IPS DF 6.9 (cell line): Measurements from ENCODE around the gene CREB3.
A peak's percentile ranks its signal among the peaks of the same experiment; 100 is the strongest.

Experiments
- DNase-seq: peaks from one replicate; pipeline ENCODE4 v3.0.0-alpha.2; 2013; ENCODE audit warnings: low read depth, low spot score
- H3K27ac ChIP-seq: one replicate; pipeline ENCODE4 v1.5.1; 2013; ENCODE audit warnings: low read length, control low read depth
- H3K27me3 ChIP-seq: 2 replicates; pipeline ENCODE4 v1.6.1; 2013; ENCODE audit warnings: mild to moderate bottlenecking, low read length; ENCODE audit not compliant: control insufficient read depth, insufficient read depth
- H3K36me3 ChIP-seq: 2 replicates; pipeline ENCODE4 v1.6.1; 2013; ENCODE audit warnings: low read length; ENCODE audit not compliant: control insufficient read depth, insufficient read depth
- H3K4me1 ChIP-seq: 2 replicates; pipeline ENCODE4 v1.6.1; 2013; ENCODE audit warnings: low read length; ENCODE audit not compliant: control insufficient read depth, insufficient read depth
- H3K4me3 ChIP-seq: 2 replicates; pipeline ENCODE4 v1.5.1; 2013; ENCODE audit warnings: mild to moderate bottlenecking, low read length
- H3K9me3 ChIP-seq: 2 replicates; pipeline ENCODE4 v1.6.1; 2013; ENCODE audit warnings: low read length, inconsistent platforms; ENCODE audit not compliant: control insufficient read depth, insufficient read depth
- WGBS: extraction: QIAGEN DNeasy Blood & Tissue Kit; methylation state at CpG from one replicate; pipeline ENCODE4 v1.1.7; 2013; ENCODE audit warnings: mixed read lengths, missing lambda C conversion rate; ENCODE audit not compliant: insufficient read length, insufficient coverage; 5-methylcytosine and 5-hydroxymethylcytosine counted together

CREB3 gene

DNA sequence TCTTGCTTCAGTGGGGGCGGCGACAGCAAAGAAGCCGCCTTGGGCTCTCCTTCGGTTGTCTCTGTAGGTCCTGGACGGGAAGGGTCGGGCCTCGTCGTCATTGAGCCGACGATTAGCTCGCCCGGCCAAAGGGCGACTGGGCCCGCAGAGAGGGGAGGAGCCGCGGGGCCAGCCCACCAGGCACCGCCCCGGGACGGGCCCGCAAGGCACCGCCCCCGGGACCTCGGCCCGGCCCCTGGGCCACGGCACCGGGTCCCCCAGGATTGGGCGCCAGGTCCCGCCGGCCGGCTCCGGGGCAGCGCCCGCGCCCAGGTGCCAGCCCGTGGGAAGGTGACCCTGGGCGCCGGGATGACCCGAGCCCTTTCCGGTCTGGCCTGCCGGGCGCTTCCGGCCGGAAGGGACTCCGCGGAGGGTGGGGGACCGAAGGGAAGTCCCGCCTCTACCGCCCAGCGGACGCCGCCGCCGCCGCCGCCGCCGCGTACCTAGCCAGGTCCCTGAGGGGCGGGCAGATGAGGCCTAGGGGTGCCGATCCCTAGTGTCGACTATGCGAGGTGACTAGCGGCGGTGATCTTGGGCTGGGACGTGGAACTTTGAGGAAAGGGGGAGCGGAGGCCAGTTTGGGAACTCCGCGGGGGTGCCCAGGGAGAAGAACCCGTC is 16.5 kb downstream of the CREB3 start, which contains the start of the genes GBA2 and RGP1:
Gene GBA2, minus strand, starts transcription at position 371 of the 657 bp plus-strand sequence. CDS start 524 bp downstream, outside the sequence.
Gene RGP1, plus strand, starts transcription at position 430 of the 657 bp plus-strand sequence. CDS start 469 bp downstream, outside the sequence.
- DNase-seq: no peak
- Histone ChIP-seq H3K4me3 (peak within 1 kb of the TSS; percentile 94), H3K4me1 (no peaks in the 10 kb centered on the region; the same call in 1 of the 2 replicates), H3K27me3 (no peaks in the 10 kb centered on the region), H3K27ac (no peak within 1 kb of the TSS), H3K9me3 (no peaks in the 10 kb centered on the region), H3K36me3 (peaks cover 11% of the 10 kb centered on the region)
- no CpG with 5 or more reads among the region's 69 CpGs for WGBS

DNA sequence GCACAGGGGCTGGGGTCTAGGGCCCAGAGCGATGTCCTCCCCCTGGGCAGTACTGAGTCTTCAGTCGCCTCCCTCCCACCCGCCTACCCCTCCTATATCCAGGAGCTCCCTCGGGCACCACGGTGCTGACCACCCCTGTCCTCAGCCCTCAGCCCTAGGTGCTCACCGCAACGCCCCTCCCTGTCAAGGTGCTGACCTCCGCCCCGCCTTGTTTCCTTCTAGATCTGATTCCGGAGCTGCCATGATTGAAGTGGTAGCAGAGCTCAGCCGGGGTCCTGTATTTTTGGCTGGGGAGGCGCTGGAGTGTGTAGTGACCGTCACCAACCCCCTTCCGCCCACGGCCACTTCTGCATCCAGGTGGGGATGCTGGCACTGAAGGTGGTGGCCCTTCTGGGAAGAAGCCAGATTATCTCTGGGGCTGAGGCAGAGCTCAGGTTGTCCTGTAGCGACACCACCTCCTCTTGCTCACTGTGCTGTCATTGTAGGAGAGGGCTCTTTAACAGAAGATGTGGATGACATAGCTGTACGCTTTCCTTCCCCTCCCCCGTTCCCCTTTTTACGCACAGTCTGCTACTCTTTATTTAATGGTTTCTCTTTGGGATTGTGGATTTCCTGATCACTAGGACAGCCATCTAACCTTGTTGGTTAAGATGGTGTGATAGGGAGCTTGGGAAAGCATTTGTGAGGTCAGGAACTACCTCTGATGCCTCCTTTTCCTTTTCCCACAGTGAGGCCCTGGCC is 17.2 kb downstream of the CREB3 start:
- no peak for DNase-seq
- Histone ChIP-seq H3K4me3 (peak overlapping the region; percentile 94), H3K4me1 (no peaks in the 10 kb centered on the region; the same call in 1 of the 2 replicates), H3K27me3 (no peaks in the 10 kb centered on the region), H3K9me3 (no peaks in the 10 kb centered on the region), H3K36me3 (peaks cover 4% of the 10 kb centered on the region), H3K27ac (no peak overlapping the region)
- WGBS: no CpG with 5 or more reads among the region's 19 CpGs

DNA sequence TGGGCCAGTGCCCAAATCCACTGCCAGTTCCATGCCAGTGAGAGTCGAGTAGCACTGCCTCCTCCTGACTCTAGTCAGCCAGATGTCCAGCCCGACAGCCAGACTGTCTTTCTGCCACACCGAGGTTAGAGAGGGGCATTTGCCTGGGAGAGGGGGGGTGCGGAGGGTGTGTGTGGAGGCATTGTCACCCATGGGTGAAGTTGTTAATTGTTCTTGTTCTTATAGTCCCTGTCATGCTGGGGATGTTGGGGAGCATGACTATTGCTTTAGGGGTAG is 17.7 kb downstream of the CREB3 start:
- H3K36me3 ChIP-seq: peaks cover 3% of the 10 kb centered on the region
- no peaks in the 10 kb centered on the region for H3K9me3 ChIP-seq
- no peaks in the 10 kb centered on the region for H3K27me3 ChIP-seq
- H3K4me1 ChIP-seq: no peaks in the 10 kb centered on the region; the same call in 1 of the 2 replicates
- no CpG with 5 or more reads among the region's 4 CpGs for WGBS
- no peak overlapping the region for H3K4me3 ChIP-seq
- H3K27ac ChIP-seq: no peak overlapping the region
- DNase-seq: no peak

DNA sequence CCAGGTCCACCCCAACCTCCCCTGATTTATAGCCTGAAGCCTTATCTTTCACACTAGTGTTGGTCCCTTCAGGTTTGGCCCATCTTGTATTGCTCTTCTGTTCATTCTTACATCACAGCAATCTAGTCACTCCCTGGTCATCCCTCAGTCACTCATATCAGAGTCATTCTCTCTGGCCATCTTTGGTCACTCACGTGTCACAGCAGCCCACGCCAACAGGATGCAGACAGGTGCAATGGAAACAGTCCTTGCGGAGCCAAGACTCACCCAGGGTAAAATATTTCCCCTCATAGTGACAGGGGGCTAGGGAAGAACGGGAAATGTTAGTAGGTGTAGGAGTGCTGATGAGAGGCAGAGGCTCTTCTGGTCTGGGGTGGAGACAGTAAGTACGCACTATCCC is 21.0 kb downstream of the CREB3 start:
- Histone ChIP-seq H3K4me1 (no peaks in the 10 kb centered on the region; the same call in 1 of the 2 replicates), H3K36me3 (peaks cover 3% of the 10 kb centered on the region), H3K27me3 (no peaks in the 10 kb centered on the region), H3K27ac (no peak overlapping the region), H3K9me3 (no peaks in the 10 kb centered on the region), H3K4me3 (no peak overlapping the region)
- no peak for DNase-seq
- no CpG with 5 or more reads among the region's 5 CpGs for WGBS

DNA sequence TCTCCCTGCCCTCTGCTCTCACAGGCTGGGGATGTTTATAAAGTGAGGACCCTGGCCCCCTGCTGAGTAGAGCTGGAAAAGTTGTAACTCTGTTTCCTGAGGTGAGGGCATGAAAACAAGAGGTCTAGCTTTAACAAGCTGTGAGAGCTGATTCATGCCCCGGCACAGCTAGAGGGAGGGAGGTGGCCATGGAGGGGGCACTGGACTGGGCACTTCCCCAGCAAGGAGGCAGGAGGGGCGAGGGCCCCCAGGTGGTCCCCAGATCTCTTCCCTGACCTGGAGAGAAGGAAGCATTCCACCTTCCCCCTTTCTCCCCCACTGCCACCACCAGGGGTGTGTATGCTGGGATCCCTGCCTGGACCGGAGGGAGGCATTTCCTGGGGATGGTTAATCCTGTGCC is 21.8 kb downstream of the CREB3 start, which contains the start of gene MSMP:
Gene MSMP, minus strand, starts transcription at position 13 of the 400 bp plus-strand sequence. CDS start 147 bp downstream, outside the sequence.
- no peaks in the 10 kb centered on the region for H3K9me3 ChIP-seq
- H3K4me3 ChIP-seq: no peak within 1 kb of the TSS
- no CpG with 5 or more reads among the region's 3 CpGs for WGBS
- H3K36me3 ChIP-seq: peaks cover 3% of the 10 kb centered on the region
- H3K27ac ChIP-seq: no peak within 1 kb of the TSS
- no peak for DNase-seq
- H3K4me1 ChIP-seq: no peaks in the 10 kb centered on the region; the same call in 1 of the 2 replicates
- no peaks in the 10 kb centered on the region for H3K27me3 ChIP-seq

DNA sequence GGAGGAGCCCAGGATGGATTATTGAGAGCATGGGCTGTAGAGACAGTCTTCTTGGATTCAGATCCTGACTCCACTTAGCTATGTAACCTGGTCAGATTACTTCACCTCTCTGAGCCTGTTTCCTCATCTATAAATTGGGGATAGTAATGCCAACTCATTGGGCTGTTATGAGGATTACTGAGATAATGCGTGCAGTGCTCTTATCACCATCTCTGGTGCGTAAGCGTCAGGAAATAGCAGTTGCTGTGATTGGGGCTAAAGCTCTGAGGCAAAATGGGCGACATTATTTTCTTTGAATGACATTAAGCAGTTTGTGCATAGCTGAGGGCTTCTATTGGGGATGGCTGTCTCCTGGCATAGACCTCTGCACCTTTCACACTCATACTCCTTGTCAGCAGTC is 22.6 kb downstream of the CREB3 start:
- H3K27ac ChIP-seq: no peak overlapping the region
- no peak for DNase-seq
- H3K27me3 ChIP-seq: no peaks in the 10 kb centered on the region
- no peaks in the 10 kb centered on the region; the same call in 1 of the 2 replicates for H3K4me1 ChIP-seq
- no peak overlapping the region for H3K4me3 ChIP-seq
- no CpG with 5 or more reads among the region's 4 CpGs for WGBS
- H3K36me3 ChIP-seq: peaks cover 3% of the 10 kb centered on the region
- H3K9me3 ChIP-seq: no peaks in the 10 kb centered on the region

DNA sequence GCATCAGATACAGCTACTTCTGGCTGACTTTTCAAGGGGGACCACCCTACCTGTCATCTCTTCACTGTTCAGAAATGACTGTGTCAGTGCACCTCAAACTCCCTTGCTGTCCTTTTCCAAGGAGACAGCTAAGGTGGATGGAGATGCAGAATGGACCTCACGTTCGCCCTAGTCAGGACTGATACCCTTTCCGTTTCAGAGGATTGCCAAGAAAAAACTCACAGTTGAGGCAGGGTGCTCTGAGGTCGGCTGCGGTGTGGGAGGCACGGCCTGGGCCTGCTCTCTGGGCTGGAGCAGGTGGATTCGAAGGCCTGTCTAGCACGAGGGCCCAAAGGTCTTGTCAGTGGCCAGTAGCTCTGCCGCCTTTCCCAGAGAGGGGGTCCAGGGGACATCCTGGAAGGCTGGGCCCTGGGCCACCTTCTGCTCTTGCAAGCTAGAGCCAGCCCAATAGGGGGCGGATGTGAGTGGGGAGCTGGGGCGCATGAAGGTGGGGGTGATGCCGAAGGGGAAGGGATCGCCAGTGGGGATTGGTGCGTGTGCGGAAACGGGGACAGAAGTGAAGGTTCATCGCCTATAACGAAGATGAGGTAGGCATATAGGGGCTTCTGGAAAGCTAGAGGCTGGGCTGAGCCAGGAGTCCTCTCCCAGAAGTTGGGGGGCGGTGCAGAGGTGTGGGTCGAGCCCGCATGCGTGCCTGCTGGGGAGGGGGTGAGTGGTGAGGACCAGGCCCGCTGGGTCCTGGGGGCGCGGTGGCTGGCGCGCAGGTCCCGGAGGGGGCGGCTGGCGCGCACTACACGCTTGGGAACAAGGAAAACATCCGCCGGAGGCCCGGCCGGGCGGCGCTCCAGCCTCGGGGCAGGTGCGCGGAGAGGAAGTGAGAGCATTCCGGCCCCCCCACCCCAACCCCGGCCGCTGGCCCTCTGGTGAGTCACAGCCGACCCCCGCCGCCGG is 24.1 kb downstream of the CREB3 start:
- H3K27ac ChIP-seq: no peak overlapping the region
- DNase-seq: no peak

DNA sequence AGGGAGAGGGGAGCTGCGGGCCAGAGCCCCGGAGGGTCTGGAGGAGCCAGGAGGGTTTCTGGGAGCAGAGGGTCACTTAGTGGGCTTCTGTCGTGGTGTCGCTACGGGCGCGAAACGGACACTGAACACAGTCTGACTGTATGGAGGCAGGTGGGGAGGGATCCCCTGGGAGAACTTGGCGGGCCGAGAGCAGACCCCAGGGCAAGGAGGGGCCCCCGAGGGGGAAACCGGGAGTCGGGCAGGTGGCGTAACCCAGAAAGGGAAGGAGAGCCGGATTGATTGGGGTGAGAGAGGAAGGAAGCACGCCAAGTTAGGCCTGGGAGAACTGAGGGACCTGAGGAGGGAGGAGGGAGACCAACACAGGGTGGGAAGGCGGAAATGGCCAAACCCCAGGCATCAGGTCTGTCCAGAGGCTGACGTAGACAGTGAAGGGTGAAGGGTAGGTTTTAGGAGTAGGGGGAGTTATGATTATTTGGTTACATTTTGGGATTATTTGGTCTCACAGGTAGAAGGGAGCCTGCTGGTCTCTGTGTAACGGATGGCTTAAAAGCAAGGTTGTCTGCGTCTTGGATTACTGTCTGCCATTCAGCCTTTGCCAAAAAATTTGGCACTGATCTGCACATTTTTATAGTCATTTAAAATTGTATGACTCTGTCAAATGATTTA is 24.9 kb downstream of the CREB3 start:
- H3K27ac ChIP-seq: no peak overlapping the region
- no CpG with 5 or more reads among the region's 20 CpGs for WGBS

More for the DNA sequence above, 24.1 kb downstream of the CREB3 start:
- WGBS: no CpG with 5 or more reads among the region's 48 CpGs
- H3K9me3 ChIP-seq: no peaks in the 10 kb centered on the region
- H3K4me3 ChIP-seq: peak overlapping the region; percentile 42; the same call in 1 of the 2 replicates
- no peaks in the 10 kb centered on the region for H3K27me3 ChIP-seq
- H3K36me3 ChIP-seq: no peaks in the 10 kb centered on the region; the same call in none of the 2 replicates
- no peaks in the 10 kb centered on the region for H3K4me1 ChIP-seq

DNA sequence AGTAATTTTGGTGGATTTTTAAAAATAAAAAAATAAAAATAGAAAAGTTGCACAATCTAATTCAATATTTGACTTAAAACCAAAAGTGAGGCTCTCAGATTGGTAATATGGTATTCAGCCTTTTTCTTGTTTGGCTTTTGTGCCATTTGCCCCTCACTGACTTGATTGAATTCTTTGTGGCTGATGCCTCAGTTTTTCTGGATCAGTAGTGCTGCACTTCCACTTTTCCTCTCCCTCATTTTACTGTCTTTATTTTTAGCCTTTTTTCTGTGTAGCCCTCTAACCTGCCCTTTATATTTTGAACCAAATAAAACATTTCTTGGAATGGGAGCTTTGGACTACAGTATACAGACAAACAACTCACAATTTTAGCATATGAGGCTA is 25.4 kb downstream of the CREB3 start:
- H3K36me3 ChIP-seq: no peaks in the 10 kb centered on the region; the same call in 1 of the 2 replicates
- no peaks in the 10 kb centered on the region for H3K4me1 ChIP-seq
- DNase-seq: no peak
- H3K9me3 ChIP-seq: no peaks in the 10 kb centered on the region
- no peak overlapping the region for H3K4me3 ChIP-seq
- no peaks in the 10 kb centered on the region for H3K27me3 ChIP-seq
- no peak overlapping the region for H3K27ac ChIP-seq

More for the DNA sequence above, 24.9 kb downstream of the CREB3 start:
- DNase-seq: no peak
- Histone ChIP-seq H3K4me3 (peak overlapping the region; percentile 42; the same call in 1 of the 2 replicates), H3K9me3 (no peaks in the 10 kb centered on the region), H3K4me1 (no peaks in the 10 kb centered on the region), H3K27me3 (no peaks in the 10 kb centered on the region), H3K36me3 (no peaks in the 10 kb centered on the region; the same call in 1 of the 2 replicates)
